ENCODE data around the gene NSG2.
"Not testable (repeated sequence)": the region's sequence is repeated elsewhere in the genome, so short reads cannot be mapped to it uniquely, and the experiment has no call there.

NSG2 gene

GRCh38 chr5:174106997-174107655, 61.6 kb downstream of the NSG2 start:
- DNase-seq: no peak

GRCh38 chr5:174108745-174109144, 63.2 kb downstream of the NSG2 start:
- DNase-seq: no peak

GRCh38 chr5:174109698-174110260, 64.3 kb downstream of the NSG2 start:
- DNase-seq: no peak

- no peak for DNase-seq
Observed at GRCh38 chr5:174110310-174110709, 64.8 kb downstream of the NSG2 start.

GRCh38 chr5:174111287-174111973, 65.9 kb downstream of the NSG2 start:
- no peak for DNase-seq

- DNase-seq: no peak
Observed at GRCh38 chr5:174115226-174115625, 69.7 kb downstream of the NSG2 start.

GRCh38 chr5:174118823-174119467, 73.4 kb downstream of the NSG2 start:
- no peak for DNase-seq

- DNase-seq: no peak
Observed at GRCh38 chr5:174119468-174119881, 74.0 kb downstream of the NSG2 start.

- no peak for DNase-seq
Observed at GRCh38 chr5:174120401-174121005, 75.0 kb downstream of the NSG2 start.

- DNase-seq: no peak
Observed at GRCh38 chr5:174134545-174134944, 89.0 kb downstream of the NSG2 start.

GRCh38 chr5:174139623-174140022, 94.1 kb downstream of the NSG2 start:
- DNase-seq: no peak

- DNase-seq: no peak
Observed at GRCh38 chr5:174140452-174141020, 95.0 kb downstream of the NSG2 start.

GRCh38 chr5:174141398-174141797, 95.9 kb downstream of the NSG2 start:
- no peak for DNase-seq

GRCh38 chr5:174145091-174145490, 99.6 kb downstream of the NSG2 start:
- DNase-seq: no peak

- no peak for DNase-seq
Observed at GRCh38 chr5:174145821-174146220, 100.3 kb downstream of the NSG2 start.

- no peak for DNase-seq
Observed at GRCh38 chr5:174146556-174146955, 101.0 kb downstream of the NSG2 start.

- DNase-seq: not testable (repeated sequence)
Observed at GRCh38 chr5:174147012-174147411, 101.5 kb downstream of the NSG2 start.

- DNase-seq: no peak
Observed at GRCh38 chr5:174147551-174147950, 102.0 kb downstream of the NSG2 start.

- DNase-seq: no peak
Observed at GRCh38 chr5:174148721-174149120, 103.2 kb downstream of the NSG2 start.

GRCh38 chr5:174149426-174149825, 103.9 kb downstream of the NSG2 start:
- DNase-seq: no peak

- DNase-seq: no peak
Observed at GRCh38 chr5:174149989-174150388, 104.5 kb downstream of the NSG2 start.

GRCh38 chr5:174151599-174152181, 106.2 kb downstream of the NSG2 start:
- DNase-seq: no peak

- DNase-seq: no peak
Observed at GRCh38 chr5:174154559-174154958, 109.1 kb downstream of the NSG2 start.
